GM19463 (cell line): ENCODE data around the gene OTUD5.
"Not testable (repeated sequence)": the region's sequence is repeated elsewhere in the genome, so short reads cannot be mapped to it uniquely, and the experiment has no call there.

Source experiments
- ATAC-seq: cut with Tn5 transposase; IDR thresholded peaks from one replicate; pipeline ENCODE4 v1.9.1; 2021; ENCODE audit warnings: mild to moderate bottlenecking, moderate library complexity; ENCODE audit not compliant: unreplicated experiment

Gene OTUD5, protein sequence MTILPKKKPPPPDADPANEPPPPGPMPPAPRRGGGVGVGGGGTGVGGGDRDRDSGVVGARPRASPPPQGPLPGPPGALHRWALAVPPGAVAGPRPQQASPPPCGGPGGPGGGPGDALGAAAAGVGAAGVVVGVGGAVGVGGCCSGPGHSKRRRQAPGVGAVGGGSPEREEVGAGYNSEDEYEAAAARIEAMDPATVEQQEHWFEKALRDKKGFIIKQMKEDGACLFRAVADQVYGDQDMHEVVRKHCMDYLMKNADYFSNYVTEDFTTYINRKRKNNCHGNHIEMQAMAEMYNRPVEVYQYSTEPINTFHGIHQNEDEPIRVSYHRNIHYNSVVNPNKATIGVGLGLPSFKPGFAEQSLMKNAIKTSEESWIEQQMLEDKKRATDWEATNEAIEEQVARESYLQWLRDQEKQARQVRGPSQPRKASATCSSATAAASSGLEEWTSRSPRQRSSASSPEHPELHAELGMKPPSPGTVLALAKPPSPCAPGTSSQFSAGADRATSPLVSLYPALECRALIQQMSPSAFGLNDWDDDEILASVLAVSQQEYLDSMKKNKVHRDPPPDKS

DNA sequence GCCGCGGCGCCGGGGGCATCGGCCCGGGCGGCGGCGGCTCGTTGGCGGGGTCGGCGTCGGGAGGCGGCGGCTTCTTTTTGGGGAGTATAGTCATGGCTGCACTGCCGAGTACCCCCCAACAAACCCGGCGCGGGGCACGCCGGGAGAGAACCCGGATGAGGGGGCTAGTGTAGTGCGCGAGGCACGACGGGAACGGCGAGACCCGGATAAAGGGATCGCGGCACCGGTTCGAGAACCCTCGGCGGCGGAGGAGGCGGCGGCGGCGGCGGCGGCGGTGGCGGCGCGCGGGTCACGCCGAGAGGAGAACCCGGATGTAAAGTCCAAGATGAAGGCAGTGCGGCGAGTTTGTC, at the start of gene OTUD5:
Gene OTUD5 (minus strand): TSS at position 131 of the 350 bp plus-strand sequence. CDS start 37 bp downstream, at position 94.
- ATAC-seq = peak; percentile 35

DNA sequence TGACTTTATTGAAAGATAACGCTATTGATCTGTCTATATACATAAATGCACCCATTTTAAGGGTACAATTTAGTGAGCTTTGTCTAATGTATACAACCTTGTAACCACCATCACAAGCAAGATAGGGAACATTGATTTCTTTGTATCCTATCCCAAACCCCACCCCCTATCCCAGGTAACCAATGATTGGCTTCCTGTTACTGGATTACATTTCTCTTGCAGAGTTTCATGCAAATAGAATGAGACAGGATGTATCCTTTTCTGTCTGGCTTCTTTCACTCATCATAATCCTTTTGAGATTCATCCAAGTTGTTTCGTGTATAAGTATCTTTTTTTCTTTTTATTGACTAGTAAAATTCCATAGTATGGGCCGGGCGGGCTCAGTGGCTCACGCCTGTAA, 46.3 kb upstream of the OTUD5 start:
- no peak for ATAC-seq

DNA sequence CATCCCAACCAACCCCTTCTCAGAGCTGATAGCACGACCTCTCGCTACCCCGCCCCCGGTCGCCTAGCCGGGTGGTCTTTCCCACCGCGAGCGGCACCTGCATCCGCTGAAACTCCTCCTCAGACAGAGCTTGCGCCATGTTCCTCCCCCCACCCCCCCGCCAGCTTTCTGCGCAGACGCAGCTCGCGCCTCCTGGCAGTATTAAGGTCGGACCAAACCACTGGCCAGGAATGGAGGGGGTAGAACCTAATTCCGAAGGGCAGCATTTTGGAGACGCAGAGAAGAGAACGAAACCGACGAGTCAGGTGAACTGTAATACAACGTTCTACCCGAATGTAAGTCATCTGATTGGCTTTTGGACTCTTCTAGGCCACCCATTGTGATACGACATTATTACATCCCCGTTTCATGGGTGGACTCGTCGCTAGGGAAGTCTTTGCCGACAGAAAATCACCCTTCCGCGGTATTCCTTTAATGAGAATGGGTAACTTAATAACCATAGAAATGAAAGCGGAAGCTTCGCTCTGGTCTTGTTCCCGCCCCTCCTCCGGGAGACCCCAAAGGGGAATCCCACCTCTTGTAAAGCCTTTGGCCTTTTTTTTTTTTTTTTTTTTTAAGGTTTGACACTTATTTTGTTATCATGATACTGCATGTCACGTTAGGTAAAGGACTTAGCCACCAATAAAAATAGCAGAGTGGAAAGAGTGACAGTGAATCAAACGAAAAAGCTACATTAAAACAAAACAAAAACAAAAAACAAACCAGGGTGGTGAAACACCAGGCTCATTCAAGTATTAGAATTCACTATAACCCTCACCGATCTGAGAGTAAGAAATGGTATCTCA, 44.9 kb upstream of the OTUD5 start, which contains the start of gene GRIPAP1:
Gene GRIPAP1 (minus strand): TSS at position 174 of the 845 bp plus-strand sequence. CDS start 35 bp downstream, at position 139.
- peak; percentile 69 for ATAC-seq

DNA sequence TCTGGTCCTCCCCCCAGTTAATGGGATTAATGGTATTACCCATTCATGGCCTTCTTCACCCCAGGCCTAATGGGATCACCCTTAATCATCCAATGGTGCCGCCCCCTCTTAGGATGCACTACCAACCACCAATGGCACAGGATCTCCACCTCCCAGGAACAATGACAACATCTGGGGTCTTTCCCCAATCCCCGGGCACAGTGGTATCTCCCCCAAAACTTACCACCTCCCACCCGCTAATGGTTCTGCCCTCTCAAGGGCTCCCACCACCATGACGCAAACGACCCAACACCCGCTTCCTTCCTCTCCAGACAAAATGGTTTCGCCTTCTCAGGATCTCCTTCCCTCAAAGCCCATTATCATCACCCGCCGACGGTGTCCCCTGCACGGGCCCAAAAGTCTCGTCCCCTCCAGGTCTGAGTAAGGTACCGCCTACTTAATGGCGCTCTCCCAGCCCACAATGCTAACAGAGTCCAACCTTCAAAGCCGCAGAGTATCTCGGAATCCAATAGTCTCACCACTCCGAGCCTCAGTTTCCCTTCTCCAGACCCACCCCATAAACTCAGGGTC, 44.2 kb upstream of the OTUD5 start:
- ATAC-seq = peak; percentile 32

DNA sequence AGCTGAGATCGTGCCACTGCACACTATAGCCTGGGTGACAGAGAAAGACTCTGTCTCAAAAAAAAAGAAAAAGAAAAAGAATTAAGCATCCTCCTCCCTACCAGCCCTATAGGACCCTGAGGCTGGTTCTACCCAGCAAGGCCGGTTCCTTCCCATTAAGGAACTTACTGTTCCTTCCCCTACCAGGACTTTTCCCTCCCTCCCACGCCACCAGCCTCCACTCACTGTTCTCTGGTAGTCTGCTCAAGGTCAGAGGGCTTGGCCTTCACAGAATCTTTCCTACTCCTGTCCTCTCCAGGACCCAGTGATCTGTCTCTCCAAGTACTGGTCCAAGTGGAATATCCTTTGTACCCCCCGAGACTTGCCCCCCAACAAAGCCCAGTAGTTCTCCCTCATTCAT, 43.2 kb upstream of the OTUD5 start:
- ATAC-seq = no peak

DNA sequence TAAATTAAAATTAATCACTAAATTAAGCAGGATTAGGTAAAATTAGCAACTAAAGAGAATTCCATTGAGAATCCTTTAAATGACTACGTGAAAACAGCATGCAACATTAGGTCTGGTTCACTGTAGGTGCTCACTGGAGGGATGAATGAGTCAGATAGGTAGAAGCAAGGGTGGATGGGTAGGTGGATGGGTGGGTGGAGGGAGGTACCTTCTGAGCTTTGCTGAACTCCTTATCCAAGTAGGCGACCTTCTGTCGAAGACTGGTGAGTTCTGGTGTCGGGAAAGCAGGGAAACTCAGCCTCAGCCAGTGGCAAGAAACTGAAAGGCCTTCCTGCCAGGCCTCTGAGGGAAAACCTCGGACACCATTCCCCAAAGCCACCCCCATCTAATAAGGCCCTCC, 41.6 kb upstream of the OTUD5 start:
- ATAC-seq = no peak

DNA sequence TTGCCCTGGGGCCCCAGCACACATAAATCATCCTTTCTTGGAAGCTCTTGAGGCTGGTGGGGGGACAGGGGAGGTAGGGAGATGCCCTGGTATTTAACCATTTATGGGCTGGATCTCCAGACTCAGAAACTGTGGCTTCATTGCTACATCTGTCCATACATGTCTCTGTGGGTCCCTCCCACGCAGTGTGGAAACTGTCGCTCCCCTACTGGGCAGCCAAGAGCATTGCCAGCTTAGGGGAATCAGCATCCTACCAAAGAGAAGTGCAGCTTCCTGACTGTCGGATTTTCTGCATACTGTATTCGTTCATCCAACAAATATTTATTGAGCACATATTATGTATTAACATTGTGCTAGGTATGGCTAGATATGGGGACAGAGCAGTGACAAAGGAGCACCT, 41.0 kb upstream of the OTUD5 start:
- no peak for ATAC-seq

DNA sequence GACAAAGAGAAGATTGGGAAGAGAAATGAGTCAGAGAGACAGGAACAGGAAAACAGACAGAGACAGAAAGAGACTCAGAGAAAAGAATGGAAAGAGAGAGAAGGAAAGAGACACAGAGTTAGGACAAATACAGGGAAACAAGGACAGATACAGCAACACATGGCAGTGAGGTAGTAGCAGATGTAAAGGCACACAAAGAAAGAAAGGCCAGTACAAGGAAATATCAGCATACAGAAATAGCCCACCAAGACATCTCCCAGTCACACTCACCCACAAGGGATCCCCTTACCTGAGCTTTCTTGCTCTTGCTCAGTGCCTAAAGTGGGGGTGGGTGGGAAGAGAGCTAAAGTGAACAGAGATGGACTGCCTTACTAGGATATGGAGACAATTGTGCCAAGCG, 40.5 kb upstream of the OTUD5 start:
- no peak for ATAC-seq

DNA sequence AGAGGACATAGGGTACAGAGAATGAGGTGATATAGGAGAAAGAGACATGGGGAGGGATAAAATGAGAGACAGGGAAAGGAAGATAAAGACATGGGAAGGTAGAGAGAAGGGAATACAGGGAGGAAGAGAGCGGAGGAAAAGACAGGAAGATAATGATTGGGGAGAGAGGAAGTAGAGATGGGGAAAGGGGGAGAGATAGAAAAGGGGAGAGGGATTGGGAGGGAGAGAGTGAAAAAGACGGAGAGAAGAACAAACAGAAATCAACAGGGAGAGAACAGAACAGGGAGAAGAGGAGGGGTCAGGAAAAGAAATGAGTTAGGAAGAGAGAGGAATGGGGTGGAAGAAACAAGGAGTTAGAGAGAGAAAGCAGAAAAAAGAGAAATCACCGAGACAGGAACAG, 40.0 kb upstream of the OTUD5 start:
- no peak for ATAC-seq

DNA sequence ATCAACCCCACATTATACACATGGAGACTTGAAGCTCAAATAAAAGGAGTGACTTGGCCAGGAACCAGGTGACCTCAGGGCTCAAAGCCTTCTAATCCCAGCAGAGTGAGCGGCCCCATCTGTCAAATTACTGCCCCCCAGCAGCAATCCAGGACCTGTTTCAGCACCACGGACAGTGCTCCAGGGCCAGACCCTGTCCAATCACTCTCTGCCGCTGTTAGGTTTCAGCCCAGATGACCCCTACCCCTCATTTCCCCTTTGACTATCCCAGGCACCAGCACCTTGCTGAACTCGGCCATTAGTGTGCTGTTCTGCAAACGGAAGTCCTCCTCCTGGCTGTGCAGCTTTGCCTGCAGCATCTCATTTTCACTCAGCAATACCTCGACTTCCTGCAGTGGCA, 39.6 kb upstream of the OTUD5 start:
- ATAC-seq = no peak

DNA sequence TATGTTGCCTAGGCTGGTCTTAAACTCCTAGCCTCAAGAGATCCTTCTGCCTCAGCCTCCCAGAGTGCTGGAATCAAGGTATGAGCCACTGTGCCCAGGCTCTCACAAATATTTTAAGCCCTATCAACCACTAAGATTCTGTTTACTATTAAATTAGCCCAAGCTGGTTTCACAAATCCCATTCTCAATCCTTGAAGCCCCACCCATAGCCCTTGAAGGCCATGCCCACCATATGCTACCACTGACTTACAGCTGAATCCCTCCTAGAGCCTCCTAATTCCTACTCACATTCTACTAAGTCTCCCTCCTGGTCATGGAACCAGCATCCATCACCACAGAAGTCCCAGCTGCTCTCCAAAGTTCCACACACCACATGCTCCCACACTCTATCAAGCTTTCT, 34.9 kb upstream of the OTUD5 start:
- no peak for ATAC-seq

DNA sequence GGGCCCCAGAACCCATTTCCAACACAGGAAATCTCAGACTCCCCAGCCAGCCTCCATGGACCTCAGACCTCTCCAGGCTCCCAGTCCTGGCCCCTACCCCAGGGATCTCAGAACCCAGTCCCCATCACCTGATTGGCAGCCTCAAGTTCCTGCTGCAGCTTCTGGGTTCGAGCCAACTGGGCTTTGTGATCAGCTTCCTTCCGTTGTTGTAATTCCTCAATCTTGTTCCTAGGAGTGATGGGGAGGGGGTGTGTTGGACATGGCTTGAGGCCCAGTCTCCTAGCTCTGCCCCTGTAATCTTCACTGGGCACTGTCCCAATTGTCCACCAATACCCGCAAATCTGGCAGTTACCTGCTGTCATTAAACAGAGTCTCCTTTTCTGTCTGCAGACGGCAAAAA, 32.1 kb upstream of the OTUD5 start:
- ATAC-seq = no peak

DNA sequence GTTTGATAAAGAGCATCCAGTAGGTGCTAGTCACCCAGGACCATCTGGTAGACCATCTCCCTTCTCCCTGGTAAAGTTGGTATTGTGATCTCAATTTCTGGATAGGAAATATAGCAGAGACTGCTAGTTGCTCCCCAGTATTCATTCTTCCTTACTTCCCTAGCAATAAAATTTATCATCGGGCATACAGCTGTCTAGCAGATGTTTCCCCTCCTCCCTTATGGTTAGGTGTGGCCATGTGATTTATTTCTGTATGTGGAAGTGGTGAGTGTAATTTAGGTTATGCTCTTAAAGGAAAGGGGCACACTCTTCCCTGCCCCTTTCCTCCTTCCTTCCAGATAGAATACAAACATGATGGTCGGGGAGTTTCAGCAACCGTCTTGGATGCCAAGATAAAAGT, 26.5 kb upstream of the OTUD5 start:
- no peak for ATAC-seq

DNA sequence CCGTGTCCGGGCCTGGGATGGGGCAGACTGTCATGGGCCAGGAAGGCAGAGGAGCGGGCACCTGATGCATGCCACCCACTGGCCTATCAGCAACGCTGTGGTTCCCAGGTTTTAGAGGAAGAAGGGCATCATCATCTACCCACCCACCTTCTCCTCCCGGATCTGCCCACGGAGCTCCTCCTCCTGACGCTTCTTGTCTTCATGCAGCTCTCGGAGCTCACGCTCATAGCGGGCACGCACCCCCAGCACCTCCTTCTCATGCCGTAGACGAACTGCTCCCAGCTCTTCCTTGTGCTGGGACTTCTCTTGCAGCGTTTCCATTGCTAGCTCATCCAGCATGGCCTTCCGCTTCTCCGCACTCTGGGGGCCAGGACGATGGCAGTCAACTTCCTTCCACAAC, 25.7 kb upstream of the OTUD5 start:
- no peak for ATAC-seq

DNA sequence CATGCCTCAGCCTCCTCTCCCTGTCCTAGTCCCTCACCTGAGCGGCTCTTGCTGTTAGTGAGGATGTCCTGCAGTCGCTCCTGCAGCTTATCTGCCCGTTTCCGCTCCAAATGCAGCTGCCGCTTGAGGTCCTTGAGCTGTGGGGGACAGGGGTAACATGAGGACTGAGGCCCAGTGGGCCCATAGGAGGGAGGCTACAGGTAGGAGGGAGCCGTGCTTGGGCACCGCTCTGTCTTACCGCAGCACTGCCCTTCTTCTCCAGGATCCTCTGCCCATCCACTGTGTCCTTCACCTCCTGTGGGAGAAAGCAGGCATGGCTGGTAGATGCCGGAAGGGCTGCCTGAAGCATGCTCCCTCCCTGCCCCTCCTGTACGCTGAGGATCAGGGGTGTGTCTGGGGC, 23.8 kb upstream of the OTUD5 start:
- no peak for ATAC-seq

DNA sequence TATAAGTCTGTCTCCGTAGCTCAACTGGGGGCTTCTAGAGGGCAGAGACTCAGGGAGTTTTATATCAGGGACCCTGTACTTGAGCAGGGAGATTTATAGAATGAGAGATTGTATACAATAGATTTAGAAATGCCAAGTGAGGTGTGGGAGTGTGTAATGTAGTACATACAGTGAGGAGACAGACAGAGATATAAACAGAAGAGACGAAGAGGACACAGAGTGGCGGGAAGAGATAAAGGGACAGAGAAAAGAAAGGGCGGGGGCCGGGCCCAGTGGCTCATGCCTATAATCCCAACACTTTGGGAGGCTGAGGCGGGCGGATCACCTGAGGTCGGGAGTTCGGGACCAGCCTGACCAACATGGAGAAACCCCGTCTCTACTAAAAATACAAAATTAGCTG, 22.9 kb upstream of the OTUD5 start:
- not testable (repeated sequence) for ATAC-seq

DNA sequence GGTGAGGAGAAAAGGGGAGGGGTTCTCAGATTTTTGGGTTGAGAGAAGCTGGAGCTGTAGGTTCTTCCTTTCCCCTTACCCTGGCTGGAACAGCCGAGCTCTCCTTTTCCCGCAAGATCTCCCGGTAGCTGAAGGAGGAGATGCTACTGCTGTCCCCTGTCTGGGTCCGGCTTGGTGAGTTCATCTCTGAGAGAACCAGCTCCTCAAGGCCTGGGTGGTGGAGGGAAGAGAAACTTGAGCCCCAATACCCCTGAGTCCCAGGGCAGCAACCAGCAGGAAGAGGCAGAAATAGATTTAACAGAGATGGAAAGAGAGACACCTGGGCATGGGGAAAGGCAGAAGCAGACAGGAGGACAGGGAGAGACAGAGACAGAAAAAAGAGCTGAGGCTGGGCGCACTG, 20.8 kb upstream of the OTUD5 start:
- ATAC-seq = no peak

DNA sequence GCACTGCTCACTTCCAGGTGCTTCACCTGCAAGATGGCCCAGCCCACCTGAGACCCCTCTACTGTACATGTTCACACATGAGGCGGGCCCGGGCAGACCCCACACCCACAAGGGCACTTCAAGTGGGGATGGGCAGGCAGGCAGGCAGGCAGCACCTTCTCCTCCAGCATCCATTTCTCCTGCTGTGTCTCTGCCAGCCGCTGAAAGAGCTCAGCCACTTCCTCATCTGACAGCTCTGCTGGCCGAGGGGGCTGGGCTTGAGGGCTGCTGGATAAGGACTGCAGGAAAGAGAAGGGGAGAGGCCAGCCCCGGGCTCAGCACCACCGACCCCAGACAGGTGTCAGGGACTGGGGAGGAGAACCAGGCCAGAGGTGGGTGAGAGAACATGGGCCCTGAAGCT, 18.7 kb upstream of the OTUD5 start:
- ATAC-seq = no peak

DNA sequence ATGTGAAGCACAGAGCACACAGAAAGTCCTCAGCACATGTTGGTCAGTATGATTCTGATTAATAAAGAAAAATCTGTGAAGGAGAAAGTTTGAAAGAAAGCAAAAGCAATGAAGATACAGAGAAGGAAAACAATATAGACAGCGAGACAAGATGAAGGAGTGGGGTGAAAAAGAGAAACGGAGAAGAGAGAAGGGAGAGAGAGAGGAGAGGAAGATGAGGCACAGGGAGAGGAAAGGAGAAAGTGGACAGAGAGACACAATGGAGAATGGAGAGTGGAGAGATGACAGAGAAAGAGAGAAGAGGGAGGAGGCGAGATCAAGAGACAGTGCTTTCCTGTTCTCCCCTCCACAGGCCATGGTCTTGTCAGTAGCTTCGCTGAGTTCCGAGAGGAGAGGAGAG, 18.1 kb upstream of the OTUD5 start:
- ATAC-seq = no peak

DNA sequence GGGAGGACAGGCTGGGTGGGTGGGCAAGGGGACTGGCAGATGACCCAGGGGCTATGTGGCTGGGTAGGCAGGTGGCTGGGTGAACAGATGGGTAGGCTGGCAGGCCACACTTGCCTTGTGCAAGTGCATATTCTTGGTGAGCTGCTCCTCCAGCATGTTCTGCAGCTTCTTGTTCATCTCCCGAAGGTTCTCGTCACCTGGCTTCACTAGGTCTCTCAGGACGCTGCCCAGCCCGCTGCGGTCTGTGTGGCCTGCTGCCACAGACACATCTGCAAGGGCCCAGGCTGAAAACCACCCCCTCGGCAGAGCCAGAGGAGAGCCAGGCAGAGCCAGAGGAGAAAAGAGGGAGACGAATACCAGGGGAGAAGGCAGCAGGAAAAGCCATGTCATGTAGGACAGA, 17.6 kb upstream of the OTUD5 start:
- no peak for ATAC-seq

DNA sequence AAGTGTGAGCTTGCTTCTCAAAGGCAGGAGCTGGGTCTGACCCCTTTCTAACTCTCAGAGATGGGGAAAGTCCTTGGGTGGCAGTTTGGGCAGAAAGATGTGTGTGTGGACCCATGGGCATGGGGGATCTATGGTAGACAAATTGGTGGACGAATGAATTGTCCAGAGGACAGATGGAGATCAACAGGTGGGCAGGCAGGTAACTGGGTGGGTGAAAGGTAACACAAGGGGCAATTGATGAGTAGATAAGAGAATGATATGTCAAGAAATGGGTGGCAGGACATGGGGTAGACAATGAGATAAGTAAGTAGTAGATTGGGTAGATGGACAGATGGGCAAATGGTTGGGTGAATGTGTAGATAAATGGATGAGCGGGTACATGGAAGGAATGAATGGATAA, 17.2 kb upstream of the OTUD5 start:
- no peak for ATAC-seq

DNA sequence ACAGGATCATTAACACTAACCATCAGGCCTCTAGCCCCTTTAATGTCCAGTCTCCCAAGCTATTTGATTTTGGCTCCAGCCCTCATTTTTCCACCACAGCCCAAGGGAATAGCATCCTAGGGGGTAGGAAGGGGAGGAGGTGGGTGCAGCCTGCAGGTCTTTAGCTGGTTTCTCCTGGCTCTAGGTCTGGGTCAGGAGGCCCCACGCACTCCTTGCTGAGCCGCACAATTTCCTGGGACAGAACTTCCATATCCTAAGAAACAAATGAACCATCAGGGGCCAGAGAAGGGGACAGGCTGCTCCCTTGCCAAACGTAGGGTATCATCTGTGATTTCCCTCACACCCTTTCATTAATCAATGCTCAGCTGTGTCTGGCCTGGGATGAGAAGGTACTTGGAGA, 16.6 kb upstream of the OTUD5 start:
- no peak for ATAC-seq
